Vagina (tissue), 2 donors: ENCODE results near the gene TBC1D7. TPM values are rescaled to one million over a fixed set of nuclear protein-coding genes. Genes with fewer than 3 reads are reported as not detected.

Experiments
- DNase-seq, 2 donors: peaks; one replicate each; pipeline ENCODE4 v3.0.0-alpha.2; 2017; ENCODE audit errors: extremely low spot score in 2 of 2
- H3K27ac ChIP-seq: fragments of 200-600 bp; sonication (generic); one replicate; pipeline ENCODE4 v1.5.1; 2019
- H3K27me3 ChIP-seq: fragments of 200-600 bp; sonication (generic); one replicate; pipeline ENCODE4 v1.5.1; 2019
- H3K36me3 ChIP-seq, 2 donors: fragments of 200-600 bp; sonication (generic); one replicate each; pipeline ENCODE4 v1.5.1; 2017 to 2019
- H3K4me1 ChIP-seq: fragments of 200-600 bp; sonication (generic); one replicate; pipeline ENCODE4 v1.5.1; 2019
- H3K4me3 ChIP-seq, 2 donors: fragments of 200-600 bp; sonication (generic); 1 replicate in 1 of 2; 2 replicates in 1 of 2; pipeline ENCODE4 v1.5.1; 2016 to 2019
- H3K9me3 ChIP-seq: fragments of 200-600 bp; sonication (generic); one replicate; pipeline ENCODE4 v1.5.1; 2019
- CTCF ChIP-seq, 3 experiments: fragments of 450-650 bp in 2 of 3; fragments of 200-600 bp in 1 of 3; sonication (generic) in 1 of 3; IDR thresholded peaks; one replicate each; pipeline ENCODE4 v1.5.1; 2017 to 2019; ENCODE audit warnings: antibody characterized with exemption in 3 of 3, mild to moderate bottlenecking in 2 of 3, moderate library complexity in 2 of 3
- POLR2A ChIP-seq, 2 donors: fragments of 450-650 bp; IDR thresholded peaks; one replicate each; pipeline ENCODE4 v1.6.1; 2017; ENCODE audit warnings: antibody characterized with exemption in 2 of 2, mild to moderate bottlenecking in 2 of 2, moderate library complexity in 2 of 2
- POLR2AphosphoS5 ChIP-seq, 2 donors: sonication (generic); formaldehyde crosslinking; IDR thresholded peaks; one replicate each; pipeline ENCODE4 v1.9.0; 2017; ENCODE audit warnings: antibody characterized with exemption in 2 of 2, mild to moderate bottlenecking in 2 of 2, low read depth in 1 of 2; ENCODE audit not compliant: insufficient read depth in 1 of 2
- intact Hi-C: fragments of 100-400 bp; cut with DNase I; formaldehyde crosslinking; loops from one replicate; pipeline ENCODE4 v1.15.1; 2023
- total RNA-seq: library from RNA; depleted of rRNA; stranded (reverse); fragments of >200 nt; gene quantifications from one replicate; pipeline ENCODE4 v1.2.3, GENCODE V29; 2016

The TBC1D7 gene
- total RNA-seq, 1 donor from 2014 or later: 13.0 TPM

DNA sequence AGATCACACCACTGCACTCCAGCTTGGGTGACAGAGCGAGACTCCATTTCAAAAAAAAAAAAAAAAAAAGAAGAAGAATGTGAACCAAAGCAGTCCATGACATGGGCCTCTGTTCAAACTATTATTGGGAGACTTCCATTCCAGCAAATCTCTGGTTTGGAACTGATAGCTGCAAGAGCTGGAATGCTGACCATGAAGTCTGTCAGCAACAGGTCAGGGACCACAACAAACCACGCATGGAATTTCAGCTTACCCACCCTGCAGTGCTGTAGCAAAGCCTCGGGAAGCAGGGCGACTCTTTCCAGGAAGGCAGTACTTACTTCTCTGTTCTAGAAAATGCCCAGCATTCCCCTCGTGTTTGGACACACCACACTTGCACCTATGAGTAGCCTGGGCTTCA is 34.1 kb upstream of the TBC1D7 start:
- H3K4me1 ChIP-seq: peaks cover 3% of the 10 kb centered on the region
- peaks cover 0 to 8% of the 10 kb centered on the region in 2 donors for H3K36me3 ChIP-seq
- no peaks in the 10 kb centered on the region for H3K27me3 ChIP-seq
- intact Hi-C loops: no loop called here
- H3K9me3 ChIP-seq: no peaks in the 10 kb centered on the region
- no peak overlapping the region for H3K4me3 ChIP-seq
- H3K27ac ChIP-seq: no peak overlapping the region
- no peak for TF ChIP-seq POLR2A (IDR thresholded peaks at IDR 0.05)
- no peak for TF ChIP-seq CTCF (IDR thresholded peaks at IDR 0.05)
- no peak for DNase-seq

- TF ChIP-seq POLR2AphosphoS5 (IDR thresholded peaks at IDR 0.05; ENCODE audit: insufficient read depth in 1 of 2, low read depth in 1 of 2): no peak
- no peak for TF ChIP-seq POLR2A (IDR thresholded peaks at IDR 0.05)
- TF ChIP-seq CTCF (IDR thresholded peaks at IDR 0.05): no peak
- Histone ChIP-seq H3K9me3 (no peaks in the 10 kb centered on the region), H3K36me3 (peaks cover 0 to 8% of the 10 kb centered on the region in 2 donors), H3K4me1 (peaks cover 8% of the 10 kb centered on the region), H3K4me3 (no peak overlapping the region), H3K27me3 (no peaks in the 10 kb centered on the region), H3K27ac (no peak overlapping the region)
- intact Hi-C loops: no loop called here
- DNase-seq: no peak
Observed at GRCh38 chr6:13360671-13361540, 32.6 kb upstream of the TBC1D7 start.

- no peak overlapping the region for H3K4me3 ChIP-seq
- TF ChIP-seq CTCF (IDR thresholded peaks at IDR 0.05) (no peak), POLR2AphosphoS5 (IDR thresholded peaks at IDR 0.05; ENCODE audit: insufficient read depth in 1 of 2, low read depth in 1 of 2) (peak in 1 of 2 donors; percentile 21)
- H3K36me3 ChIP-seq: no peaks in the 10 kb centered on the region
- peaks cover 24% of the 10 kb centered on the region for H3K4me1 ChIP-seq
- H3K27ac ChIP-seq: no peak overlapping the region
- no peaks in the 10 kb centered on the region for H3K9me3 ChIP-seq
- no peaks in the 10 kb centered on the region for H3K27me3 ChIP-seq
- intact Hi-C loops: no loop called here
- no peak for DNase-seq
Observed at GRCh38 chr6:13359287-13359686, 30.9 kb upstream of the TBC1D7 start.

GRCh38 chr6:13358511-13358910 is 30.2 kb upstream of the TBC1D7 start:
- no peak for DNase-seq
- intact Hi-C loops: no loop called here
- Histone ChIP-seq H3K4me1 (peaks cover 32% of the 10 kb centered on the region), H3K27me3 (no peaks in the 10 kb centered on the region), H3K36me3 (no peaks in the 10 kb centered on the region), H3K9me3 (no peaks in the 10 kb centered on the region), H3K27ac (no peak overlapping the region), H3K4me3 (no peak overlapping the region)
- TF ChIP-seq CTCF (IDR thresholded peaks at IDR 0.05): no peak
- TF ChIP-seq POLR2AphosphoS5 (IDR thresholded peaks at IDR 0.05; ENCODE audit: insufficient read depth in 1 of 2, low read depth in 1 of 2): no peak
- no peak for TF ChIP-seq POLR2A (IDR thresholded peaks at IDR 0.05)

- Histone ChIP-seq H3K27ac (no peak overlapping the region), H3K4me3 (no peak overlapping the region), H3K27me3 (no peaks in the 10 kb centered on the region), H3K36me3 (no peaks in the 10 kb centered on the region), H3K4me1 (peaks cover 32% of the 10 kb centered on the region), H3K9me3 (no peaks in the 10 kb centered on the region)
- DNase-seq: no peak
- intact Hi-C loops: no loop called here
- TF ChIP-seq POLR2A (IDR thresholded peaks at IDR 0.05): no peak
- TF ChIP-seq POLR2AphosphoS5 (IDR thresholded peaks at IDR 0.05; ENCODE audit: insufficient read depth in 1 of 2, low read depth in 1 of 2): no peak
- TF ChIP-seq CTCF (IDR thresholded peaks at IDR 0.05): no peak
Observed at GRCh38 chr6:13357551-13358075, 29.3 kb upstream of the TBC1D7 start.
